Activated CD8-positive, alpha-beta memory T cell treated with anti-CD3 and anti-CD28 coated beads for 36 hours (primary cell): ENCODE data around the gene COL4A6. TPM values are rescaled to one million over a fixed set of nuclear protein-coding genes. Genes with fewer than 3 reads are reported as not detected.

Experiments used
- CTCF ChIA-PET: fragments of 350-600 bp; sonication (Branson Sonifier 250); formaldehyde crosslinking; loops from one replicate; lab custom pipeline; 2021; ENCODE audit warnings: antibody characterized with exemption; lab: Charles Lee
- POLR2A ChIA-PET: fragments of 350-600 bp; sonication (Branson Sonifier 250); formaldehyde crosslinking; loops from one replicate; lab custom pipeline; 2021; ENCODE audit warnings: antibody characterized with exemption; lab: Charles Lee
- total RNA-seq, 2 experiments: library from RNA; stranded (reverse); gene quantifications; one replicate each; pipeline ENCODE4 v1.2.3, GENCODE V29; 2021

COL4A6 gene
- total RNA-seq, 2 experiments from 2014 or later: not detected

DNA sequence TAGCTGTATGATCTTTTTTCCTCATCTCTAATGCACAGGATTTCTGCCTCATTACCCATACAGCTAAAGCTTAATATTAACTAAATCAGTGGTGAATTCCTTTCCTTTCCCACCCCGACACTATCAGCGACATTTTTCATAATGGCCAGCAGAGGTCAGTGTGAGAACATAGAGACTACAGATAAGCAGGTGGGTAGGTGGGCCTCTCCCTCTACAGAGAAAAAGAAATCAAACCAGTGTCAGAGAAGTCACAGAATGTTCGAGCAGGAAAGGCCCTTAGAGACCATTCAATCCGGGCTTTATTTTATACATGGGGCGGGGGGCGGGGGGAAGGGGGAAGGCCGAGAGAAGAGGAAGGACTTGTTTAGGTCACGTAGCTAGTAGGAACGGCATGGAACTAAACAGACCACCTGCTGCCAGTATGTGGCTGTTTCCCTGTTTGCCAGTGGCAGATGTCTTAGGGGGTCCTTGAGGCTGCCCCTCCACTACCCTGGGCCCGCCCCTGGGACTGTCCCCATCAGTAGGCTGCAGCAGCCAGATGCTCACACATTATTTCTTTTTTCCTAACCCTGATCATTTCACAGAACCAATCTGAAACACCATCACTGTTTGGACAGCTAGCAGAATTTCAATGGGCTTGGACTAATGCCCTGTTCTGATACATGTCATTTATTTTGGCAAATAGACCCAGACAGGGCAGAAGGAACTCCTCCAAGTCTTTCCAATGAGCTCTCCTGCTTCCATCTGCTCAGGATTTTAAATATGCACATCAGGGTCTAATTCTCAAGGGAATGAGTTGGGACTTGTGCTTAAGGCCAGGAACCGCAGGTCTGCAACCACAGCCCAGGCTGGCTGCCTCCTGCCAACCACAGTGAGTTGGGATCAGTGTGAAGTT lies 213.2 kb downstream of the COL4A6 start:
- ChIA-PET CTCF (no interaction called here), POLR2A (no interaction called here)

DNA sequence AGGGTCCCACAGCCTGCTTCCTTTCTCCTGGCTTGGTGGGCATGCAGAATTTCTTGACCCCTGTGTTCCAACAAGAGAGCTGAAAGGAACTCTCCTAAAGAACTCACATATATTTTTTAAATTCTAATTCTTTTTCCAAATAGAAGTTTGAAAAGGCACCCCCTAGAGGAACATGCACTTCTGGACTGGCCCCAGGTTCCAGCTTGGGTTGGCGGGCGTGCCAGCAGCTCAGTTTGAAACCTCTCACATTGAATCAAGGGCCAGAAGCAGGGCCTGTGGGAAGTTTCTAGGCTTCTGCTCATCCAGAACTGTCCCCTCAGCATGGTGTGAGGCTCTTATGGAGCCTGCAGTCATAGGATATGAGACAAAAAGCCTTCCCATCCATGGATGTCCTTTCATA lies 214.0 kb downstream of the COL4A6 start:
- ChIA-PET POLR2A (no interaction called here), CTCF (no interaction called here)

DNA sequence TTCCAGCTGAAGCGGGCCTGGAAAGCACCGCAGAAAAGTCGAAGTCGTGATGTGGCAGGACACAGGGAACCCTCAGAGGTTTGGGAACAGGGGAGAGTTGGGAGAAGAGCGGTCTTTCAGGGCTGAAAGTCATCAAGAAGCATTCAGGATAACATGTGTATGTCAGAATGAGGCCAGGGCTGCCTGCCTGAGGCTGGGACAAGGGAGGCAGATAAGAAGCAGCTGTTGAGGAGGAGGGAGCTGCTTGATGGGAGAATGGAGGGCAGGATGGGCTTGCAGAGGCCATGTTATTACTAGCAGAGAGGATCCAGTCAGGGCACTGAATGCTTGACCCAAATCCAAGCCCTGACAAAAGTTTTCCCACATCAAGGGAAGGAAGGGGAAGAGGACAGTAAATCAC lies 214.6 kb downstream of the COL4A6 start:
- CTCF ChIA-PET: no interaction called here
- POLR2A ChIA-PET: no interaction called here

- ChIA-PET CTCF (no interaction called here), POLR2A (no interaction called here)
These were observed 216.8 kb downstream of the COL4A6 start for GRCh38 chrX:108221301-108221864.

DNA sequence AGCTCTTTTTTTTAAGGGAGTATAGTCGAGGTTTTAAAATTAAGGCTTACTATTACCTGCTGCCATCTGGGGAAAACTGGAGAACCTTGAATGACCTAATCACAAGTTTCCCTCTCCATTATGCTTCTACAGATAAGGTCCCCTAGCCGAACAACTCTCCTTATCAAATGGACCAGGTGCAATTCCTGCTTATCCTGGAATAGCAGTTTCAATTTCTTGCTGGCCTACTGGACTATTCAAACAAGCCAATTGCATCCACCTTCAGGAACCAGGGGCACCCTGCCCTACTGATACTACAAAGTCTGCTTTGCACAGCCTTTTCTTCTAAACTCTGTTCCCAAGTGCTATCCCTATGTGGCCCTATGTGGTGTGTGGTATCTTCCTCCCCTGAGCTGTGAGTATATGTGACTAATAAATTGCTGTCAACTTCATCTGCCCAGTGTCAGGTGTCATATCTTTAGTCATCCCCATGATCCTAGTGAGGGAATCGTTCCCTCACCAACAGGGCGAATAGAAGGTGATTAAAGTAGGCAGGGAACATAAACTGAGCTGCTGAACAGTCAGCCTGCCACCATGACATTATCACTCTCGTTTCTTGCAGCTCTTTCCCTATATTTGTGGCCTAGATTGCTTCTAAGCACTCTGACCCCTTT lies 218.1 kb downstream of the COL4A6 start:
- CTCF ChIA-PET: no interaction called here
- POLR2A ChIA-PET: no interaction called here

- ChIA-PET CTCF (no interaction called here), POLR2A (no interaction called here)
These were observed 220.3 kb downstream of the COL4A6 start for GRCh38 chrX:108217876-108218275.

- ChIA-PET POLR2A (no interaction called here), CTCF (no interaction called here)
These were observed 221.2 kb downstream of the COL4A6 start for GRCh38 chrX:108216919-108217571.

DNA sequence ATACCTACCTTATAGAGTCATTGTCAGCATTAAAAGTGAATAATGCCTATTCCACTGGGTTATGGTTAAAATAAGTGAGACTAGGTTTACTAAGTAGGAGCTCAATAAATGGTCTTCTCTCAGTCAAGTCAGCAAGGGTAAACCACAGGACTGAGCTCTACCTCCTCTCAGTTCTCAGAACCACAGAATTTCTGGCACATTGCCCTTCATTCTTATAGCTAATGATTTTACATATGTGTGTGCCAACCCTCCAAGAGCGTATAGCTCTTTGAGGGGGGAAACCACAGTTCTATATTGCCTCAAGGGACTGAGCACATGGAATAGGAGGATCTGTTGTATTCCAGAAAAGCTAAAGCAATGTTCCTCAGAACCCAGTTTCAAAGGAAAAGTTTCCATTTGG lies 221.8 kb downstream of the COL4A6 start:
- CTCF ChIA-PET: no interaction called here
- POLR2A ChIA-PET: no interaction called here

- ChIA-PET POLR2A (no interaction called here), CTCF (no interaction called here)
These were observed 226.9 kb downstream of the COL4A6 start for GRCh38 chrX:108211301-108211700.

DNA sequence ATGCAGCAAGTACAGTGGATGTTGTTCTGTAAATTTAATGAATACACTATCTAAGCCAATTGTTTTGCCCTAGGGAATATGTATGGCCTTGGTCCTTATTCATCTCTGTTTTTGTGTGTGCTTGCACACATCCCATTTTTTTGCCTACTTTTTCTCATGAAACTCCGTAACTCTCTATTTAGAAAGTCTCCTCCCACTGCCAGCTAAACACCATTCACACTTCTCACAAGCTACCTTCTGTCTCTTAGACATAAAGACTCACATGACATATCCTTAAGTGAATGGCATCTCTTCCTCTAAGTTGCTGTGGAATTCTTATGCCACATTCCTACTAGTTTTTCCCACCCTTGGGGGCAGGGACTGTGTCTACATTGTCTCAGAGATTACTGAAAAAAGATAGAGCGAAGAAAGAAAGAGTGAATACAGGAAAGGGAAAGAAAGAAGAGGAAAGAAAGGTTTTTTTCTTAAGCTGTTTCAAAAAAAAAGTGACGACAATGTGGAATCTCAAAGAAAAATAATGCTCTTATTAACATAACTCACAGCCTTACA lies 229.1 kb downstream of the COL4A6 start:
- CTCF ChIA-PET: no interaction called here
- POLR2A ChIA-PET: no interaction called here

- CTCF ChIA-PET: no interaction called here
These were observed 234.7 kb downstream of the COL4A6 start for GRCh38 chrX:108203540-108203939.

GRCh38 chrX:108199691-108200090 lies 238.5 kb downstream of the COL4A6 start:
- POLR2A ChIA-PET: no interaction called here
- CTCF ChIA-PET: no interaction called here

More at GRCh38 chrX:108203540-108203939, 234.7 kb downstream of the COL4A6 start:
- POLR2A ChIA-PET: no interaction called here

- ChIA-PET POLR2A (no interaction called here), CTCF (no interaction called here)
These were observed 239.2 kb downstream of the COL4A6 start for GRCh38 chrX:108199041-108199440.

DNA sequence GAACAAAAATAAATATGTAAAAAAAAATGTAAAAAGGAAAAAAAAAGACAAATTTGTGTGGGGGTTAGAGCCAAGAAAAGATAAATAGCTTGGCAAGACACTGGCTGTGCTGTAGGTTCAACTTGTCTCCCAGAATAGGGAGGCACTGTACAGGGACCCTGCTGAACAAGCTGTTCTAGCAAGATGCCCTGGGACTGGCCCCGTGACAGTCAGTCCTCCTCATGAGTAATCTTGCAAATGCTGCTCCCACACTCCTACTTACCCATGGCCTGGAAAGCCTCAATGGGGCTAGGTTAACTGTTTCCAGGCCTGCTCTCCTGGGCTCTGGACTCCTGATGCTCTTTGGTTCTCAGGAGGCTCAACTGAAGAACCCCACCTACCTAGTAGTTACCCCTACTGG lies 239.8 kb downstream of the COL4A6 start:
- ChIA-PET POLR2A (no interaction called here), CTCF (no interaction called here)

- CTCF ChIA-PET: no interaction called here
These were observed 251.4 kb downstream of the COL4A6 start for GRCh38 chrX:108186811-108187210.

DNA sequence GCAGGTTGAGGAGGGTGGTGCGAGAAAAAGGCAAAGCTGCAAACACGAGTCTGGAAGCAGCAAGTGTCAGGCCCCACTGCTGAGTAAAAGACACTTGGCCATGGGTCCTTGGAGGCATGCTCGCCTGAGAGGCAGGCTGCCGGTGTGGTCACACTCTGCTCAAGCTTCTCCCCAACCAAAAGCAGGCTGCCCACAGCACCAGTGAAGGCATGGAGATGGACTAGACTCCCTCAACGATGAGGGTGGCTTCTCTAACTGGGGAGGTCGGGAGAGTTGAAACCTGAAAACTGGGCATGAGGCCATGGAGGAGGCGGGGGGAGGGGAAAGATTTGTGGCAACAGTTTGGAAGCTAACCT lies 260.1 kb downstream of the COL4A6 start:
- ChIA-PET POLR2A (no interaction called here), CTCF (no interaction called here)

More at GRCh38 chrX:108186811-108187210, 251.4 kb downstream of the COL4A6 start:
- POLR2A ChIA-PET: no interaction called here

GRCh38 chrX:108177351-108178142 lies 260.7 kb downstream of the COL4A6 start:
- CTCF ChIA-PET: no interaction called here

GRCh38 chrX:108173874-108174273 lies 264.3 kb downstream of the COL4A6 start:
- CTCF ChIA-PET: no interaction called here

More at GRCh38 chrX:108177351-108178142, 260.7 kb downstream of the COL4A6 start:
- POLR2A ChIA-PET: no interaction called here

DNA sequence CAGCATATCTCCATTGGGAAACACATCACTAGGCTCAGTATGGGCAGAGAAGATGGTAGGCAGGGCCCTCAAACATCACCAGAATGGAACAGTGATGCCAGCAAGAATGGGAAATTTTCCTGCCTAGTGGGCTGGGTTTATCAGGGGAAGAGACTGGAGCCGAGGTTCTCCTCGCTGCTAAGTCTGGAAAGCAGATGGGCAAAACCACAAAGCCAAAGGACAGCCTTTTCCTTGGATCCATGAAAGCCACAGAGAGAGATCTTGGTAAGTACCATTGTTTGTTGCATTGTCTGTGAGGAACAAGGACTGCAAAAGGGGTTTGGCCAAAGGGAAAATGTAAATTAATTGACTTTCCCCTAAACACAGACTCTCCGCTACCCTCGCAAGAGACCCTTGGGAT lies 266.6 kb downstream of the COL4A6 start:
- CTCF ChIA-PET: no interaction called here
- POLR2A ChIA-PET: no interaction called here

More at GRCh38 chrX:108173874-108174273, 264.3 kb downstream of the COL4A6 start:
- POLR2A ChIA-PET: no interaction called here
